Pancreas (tissue), 10 donors: ENCODE data around the gene PKNOX2. TPM values are rescaled to one million over a fixed set of nuclear protein-coding genes. Genes with fewer than 3 reads are reported as not detected.

ENCODE experiments used
- ATAC-seq, 4 donors: fragments of 200-7000 bp; cut with Tn5 transposase; one replicate each; pipeline versions ENCODE4 v1.8.0 to v1.9.1; 2020; ENCODE audit warnings: mild to moderate bottlenecking in 4 of 4, moderate library complexity in 4 of 4
- DNase-seq, 6 donors: peaks; one replicate each; pipeline ENCODE4 v3.0.0-alpha.2; 2020
- FAIRE-seq: peaks from 2 replicates; lab custom pipeline; 2012; peaks lifted over from hg19 to GRCh38; lab: Jason Lieb, UNC
- H3K27ac ChIP-seq, 4 donors: fragments of 200-600 bp; sonication (generic); 1 replicate in 3 of 4; 2 replicates in 1 of 4; pipeline versions ENCODE4 v1.5.0 to v1.8.0; 2020
- H3K27me3 ChIP-seq, 4 donors: fragments of 200-600 bp; one replicate each; pipeline ENCODE4 v1.8.0; 2021
- H3K36me3 ChIP-seq, 3 donors: fragments of 200-600 bp; sonication (generic) in 1 of 3; one replicate each; pipeline versions ENCODE4 v1.5.0 to v1.8.0; 2020 to 2021
- H3K4me1 ChIP-seq, 3 donors: fragments of 200-600 bp; one replicate each; pipeline ENCODE4 v1.8.0; 2021
- H3K4me3 ChIP-seq, 4 donors: fragments of 200-600 bp; sonication (generic) in 2 of 4; one replicate each; pipeline versions ENCODE4 v1.5.0 to v1.8.0; 2020 to 2021
- H3K9me3 ChIP-seq, 4 donors: fragments of 200-600 bp; one replicate each; pipeline ENCODE4 v1.8.0; 2021
- CTCF ChIP-seq, 4 donors: fragments of 200-600 bp; sonication (generic) in 3 of 4; IDR thresholded peaks; one replicate each; pipeline versions ENCODE4 v1.5.0 to v1.8.0; 2021; ENCODE audit warnings: antibody characterized with exemption in 4 of 4
- WGBS, 2 donors: extraction: QIAGEN DNeasy Blood & Tissue Kit; methylation state at CpG; one replicate each; pipeline ENCODE4 v1.1.7; 2013; 5-methylcytosine and 5-hydroxymethylcytosine counted together
- intact Hi-C, 3 donors: fragments of 100-400 bp; cut with DNase I; formaldehyde crosslinking; loops; one replicate each; pipeline versions ENCODE4 v1.11.1 to v1.14.2; 2022
- polyA plus RNA-seq, 2 donors: library from polyadenylated mRNA; stranded (reverse); fragments of 200-250 nt; gene quantifications; one replicate each; pipeline ENCODE4 v1.2.3, GENCODE V29; 2013
- total RNA-seq, 6 donors: library from RNA; stranded (reverse); fragmentation: NEBNext Ultra II Directional in 4 of 6; extraction: Animal tissue kit (Norgen Biotek cat#: 25700) in 4 of 6; gene quantifications; one replicate each; pipeline versions ENCODE4 v1.2.1 to v1.2.4, GENCODE V29; 2021 to 2023
- donor health status: healthy with polysubstance abuse.
- donor health status: DM: no; HTN: no; CAD: no; lungs with moderate emphysema.
- donor health status: DM: no; HTN: no; CAD: no.
- donor health status: control.
- donor health status: control.
- donor health status: Bipolar disorder and iron deficiency.
- donor health status: DM: yes; HTN: yes; CAD: no.
- donor health status: DM: no; HTN: no; CAD: no.
- donor health status: DM: no; HTN: no; CAD: no.
- donor health status: DM: yes; HTN: yes; CAD: no.

The PKNOX2 gene
- total and polyA plus RNA-seq, 8 donors = 3.4 to 8.1 (median 5.8) TPM

GRCh38 chr11:125387901-125388300 lies 223.3 kb downstream of the PKNOX2 start:
- no peak for TF ChIP-seq CTCF (IDR thresholded peaks at IDR 0.05)
- no peak overlapping the region for H3K27ac ChIP-seq

GRCh38 chr11:125388611-125389010 lies 224.1 kb downstream of the PKNOX2 start:
- intact Hi-C loops = no loop called here
- no peak overlapping the region for H3K27ac ChIP-seq
- H3K36me3 ChIP-seq = no peaks in the 10 kb centered on the region
- WGBS, 2 donors = 92 to 93% methylated on average over 7 of the region's 7 CpGs
- ATAC-seq (no peak), FAIRE-seq (no peak), DNase-seq (peak in 1 of 6 donors; percentile 26)
- H3K4me3 ChIP-seq = no peak overlapping the region
- no peaks in the 10 kb centered on the region for H3K4me1 ChIP-seq
- H3K9me3 ChIP-seq = no peaks in the 10 kb centered on the region
- H3K27me3 ChIP-seq = no peaks in the 10 kb centered on the region
- TF ChIP-seq CTCF (IDR thresholded peaks at IDR 0.05) = no peak

More at GRCh38 chr11:125387901-125388300, 223.3 kb downstream of the PKNOX2 start:
- no peak for FAIRE-seq
- ATAC-seq = no peak
- DNase-seq = peak in 1 of 6 donors; percentile 39
- Histone ChIP-seq H3K4me1 (no peaks in the 10 kb centered on the region), H3K9me3 (no peaks in the 10 kb centered on the region), H3K36me3 (no peaks in the 10 kb centered on the region), H3K27me3 (no peaks in the 10 kb centered on the region), H3K4me3 (no peak overlapping the region)
- 91 to 95% methylated on average over 9 of the region's 9 CpGs for WGBS, 2 donors
- intact Hi-C loops = no loop called here

- Histone ChIP-seq H3K27ac (no peak overlapping the region), H3K36me3 (no peaks in the 10 kb centered on the region), H3K27me3 (no peaks in the 10 kb centered on the region), H3K4me1 (no peaks in the 10 kb centered on the region), H3K4me3 (no peak overlapping the region), H3K9me3 (no peaks in the 10 kb centered on the region)
- ATAC-seq = no peak
- intact Hi-C loops = no loop called here
- no peak for TF ChIP-seq CTCF (IDR thresholded peaks at IDR 0.05)
- 92 to 94% methylated on average over 19 of the region's 19 CpGs for WGBS, 2 donors
- FAIRE-seq = no peak
- DNase-seq = peak in 1 of 6 donors; percentile 32
Measured at GRCh38 chr11:125389339-125390166, 225.0 kb downstream of the PKNOX2 start.

- H3K4me3 ChIP-seq = no peak overlapping the region
- H3K9me3 ChIP-seq = no peaks in the 10 kb centered on the region
- DNase-seq (no peak), FAIRE-seq (no peak), ATAC-seq (peak in 1 of 4 donors; percentile 51)
- intact Hi-C loops = no loop called here
- H3K27me3 ChIP-seq = no peaks in the 10 kb centered on the region
- no peak overlapping the region for H3K27ac ChIP-seq
- 33 to 37% methylated on average over 5 of the region's 5 CpGs for WGBS, 2 donors
- no peaks in the 10 kb centered on the region for H3K36me3 ChIP-seq
- no peaks in the 10 kb centered on the region for H3K4me1 ChIP-seq
- no peak for TF ChIP-seq CTCF (IDR thresholded peaks at IDR 0.05)
Measured at GRCh38 chr11:125390946-125391345, 226.4 kb downstream of the PKNOX2 start.

GRCh38 chr11:125393331-125393730 lies 228.8 kb downstream of the PKNOX2 start:
- Histone ChIP-seq H3K4me1 (no peaks in the 10 kb centered on the region), H3K27me3 (no peaks in the 10 kb centered on the region), H3K36me3 (peaks cover 0 to 5% (median 0%) of the 10 kb centered on the region in 3 donors), H3K4me3 (no peak overlapping the region), H3K9me3 (no peaks in the 10 kb centered on the region), H3K27ac (no peak overlapping the region)
- 79 to 88% methylated on average over 9 of the region's 9 CpGs for WGBS, 2 donors
- ATAC-seq (no peak), DNase-seq (peak in 1 of 6 donors; percentile 22), FAIRE-seq (no peak)
- TF ChIP-seq CTCF (IDR thresholded peaks at IDR 0.05) = no peak
- intact Hi-C loops = no loop called here
